ENCODE data around the gene B3GALT5.

- TF ChIP-seq CTCF (conservative IDR thresholded peaks at IDR 0.05) (no peak), EZH2 (IDR thresholded peaks at IDR 0.05; ENCODE audit: low read depth) (no peak)
These were observed 1.1 kb upstream of the B3GALT5 start for GRCh38 chr21:39611551-39612190.

All from PC-9 (cell line).